Pulmonary artery endothelial cell (primary cell): ENCODE data around the gene HMBS. TPM values are rescaled to one million over a fixed set of nuclear protein-coding genes. Genes with fewer than 3 reads are reported as not detected.
"Not testable (repeated sequence)": the region's sequence is repeated elsewhere in the genome, so short reads cannot be mapped to it uniquely, and the experiment has no call there.

Experiments
- DNase-seq: peaks from one replicate; pipeline ENCODE4 v3.0.0-alpha.2; 2011; ENCODE audit warnings: low read depth, low spot score
- total RNA-seq: library from RNA; depleted of rRNA; stranded (reverse); fragments of >200 nt; gene quantifications from 2 replicates; pipeline ENCODE4 v1.2.3, GENCODE V29; 2014

The HMBS gene
- total RNA-seq, 1 donor from 2014 or later = 7.8 TPM

- no peak for DNase-seq
Measured at GRCh38 chr11:119118227-119118626, 33.5 kb downstream of the HMBS start.

- DNase-seq = no peak
Measured at GRCh38 chr11:119118946-119119345, 34.3 kb downstream of the HMBS start.

GRCh38 chr11:119120639-119121007 lies 35.9 kb downstream of the HMBS start:
- DNase-seq = no peak

DNA sequence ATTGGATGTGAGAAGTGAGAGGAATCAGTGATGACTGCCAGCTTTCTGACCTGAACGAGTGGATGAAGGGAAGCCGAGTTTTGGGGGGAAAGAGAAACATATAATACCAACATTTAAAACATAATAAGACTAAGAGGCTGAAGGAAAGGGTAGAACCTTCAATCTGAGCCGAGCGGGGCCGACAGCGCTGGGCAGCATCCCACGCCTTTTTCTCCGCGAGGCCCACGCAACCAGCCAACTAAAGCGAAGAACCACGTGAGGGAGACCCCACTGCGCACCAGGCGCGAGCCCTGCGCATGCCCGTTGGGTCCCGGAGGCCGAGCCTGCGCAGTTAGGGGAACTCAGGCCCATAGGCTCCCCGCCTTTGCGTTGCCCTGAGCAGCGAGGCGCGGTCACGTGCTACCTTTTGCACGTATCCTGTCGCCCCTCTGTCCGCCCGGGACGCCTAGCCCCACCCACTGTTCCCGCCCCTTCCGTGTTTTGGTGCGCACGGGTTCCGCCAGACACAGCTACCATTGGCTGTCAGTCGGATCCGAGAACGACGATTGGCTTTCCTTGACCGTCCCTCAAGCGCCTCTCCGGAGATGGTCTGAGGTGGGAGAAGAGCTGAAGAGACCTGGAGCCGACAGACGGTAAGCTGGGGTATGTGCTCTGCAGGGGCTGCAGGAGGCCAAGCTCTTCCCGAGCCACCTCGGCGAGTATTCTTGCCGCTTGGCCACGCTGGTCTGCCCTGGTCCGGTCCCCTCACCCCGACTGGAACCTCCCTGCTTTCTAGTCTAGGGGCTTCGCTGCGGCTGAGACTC lies 36.5 kb downstream of the HMBS start, which contains the start of gene HINFP:
TSS of gene HINFP (plus strand) at position 573 of the 803 bp plus-strand sequence. CDS start 5,365 bp downstream, outside the sequence.
- DNase-seq = peak; percentile 97

GRCh38 chr11:119121811-119122124 lies 37.1 kb downstream of the HMBS start:
- no peak for DNase-seq

DNA sequence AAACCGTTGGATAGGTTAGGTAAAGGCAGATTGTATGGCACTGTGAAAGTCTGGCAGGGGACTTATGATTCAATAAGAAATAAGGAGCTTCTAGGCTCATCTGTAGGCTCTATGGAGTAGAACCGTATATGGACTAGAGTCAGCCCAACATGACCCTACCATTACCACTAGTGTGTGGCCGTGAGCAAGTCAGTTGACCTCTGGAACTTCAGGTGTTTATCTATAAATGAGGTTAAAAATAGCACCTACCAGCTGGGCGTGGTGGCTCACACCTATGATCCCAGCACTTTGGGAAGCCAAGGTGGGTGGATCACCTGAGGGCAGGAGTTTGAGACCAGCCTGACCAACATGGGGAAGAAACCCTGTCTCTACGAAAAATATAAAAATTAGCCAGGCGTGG lies 41.1 kb downstream of the HMBS start:
- no peak for DNase-seq

GRCh38 chr11:119126675-119127268 lies 42.1 kb downstream of the HMBS start:
- no peak for DNase-seq

DNA sequence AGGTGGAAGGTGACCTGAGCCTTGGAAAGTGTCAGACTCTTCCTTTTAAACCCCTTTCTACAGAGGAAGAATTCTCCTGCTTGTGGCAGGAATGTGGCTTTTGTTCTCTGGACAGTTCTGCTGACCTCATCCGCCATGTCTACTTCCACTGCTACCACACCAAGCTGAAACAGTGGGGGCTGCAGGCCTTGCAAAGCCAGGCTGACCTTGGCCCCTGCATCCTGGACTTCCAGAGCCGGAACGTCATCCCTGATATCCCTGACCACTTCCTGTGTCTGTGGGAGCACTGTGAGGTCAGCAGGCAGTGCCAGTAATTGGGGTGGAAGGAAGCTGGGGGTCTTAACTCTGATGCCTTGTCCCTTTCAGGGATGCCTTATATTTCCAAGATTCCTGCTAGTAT lies 46.0 kb downstream of the HMBS start:
- no peak for DNase-seq

- DNase-seq = no peak
Measured at GRCh38 chr11:119134389-119134978, 49.8 kb downstream of the HMBS start.

DNA sequence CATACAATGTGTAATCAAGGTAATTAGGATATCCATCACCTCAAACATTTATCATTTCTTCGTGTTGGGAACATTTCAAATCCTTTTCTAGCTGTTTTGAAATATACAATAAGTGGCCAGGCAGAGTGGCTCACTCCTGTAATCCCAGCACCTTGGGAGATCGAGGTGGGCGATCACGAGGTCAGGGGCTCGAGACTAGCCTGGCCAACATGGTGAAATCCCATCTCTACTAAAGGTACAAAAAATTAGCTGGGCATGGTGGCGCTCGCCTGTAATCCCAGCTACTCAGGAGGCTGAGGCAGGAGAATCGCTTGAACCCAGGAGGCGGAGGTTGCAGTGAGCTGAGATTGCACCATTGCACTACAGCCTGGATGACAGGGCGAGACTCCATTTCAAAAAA lies 54.6 kb downstream of the HMBS start:
- DNase-seq = not testable (repeated sequence)

Other genes with a start within 250 kb of the HMBS start
- gene CXCR5, start 201.0 kb upstream of the HMBS start, total RNA-seq = not detected in 2 replicates
- gene BCL9L, start 159.0 kb upstream of the HMBS start, total RNA-seq = 8.3 and 9.1 TPM in 2 replicates
- gene UPK2, start 128.6 kb upstream of the HMBS start, total RNA-seq = not detected in 2 replicates
- gene FOXR1, start 113.1 kb upstream of the HMBS start, total RNA-seq = not detected in 2 replicates
- gene CENATAC, start 86.7 kb upstream of the HMBS start, total RNA-seq = 11.6 and 13.9 TPM in 2 replicates
- gene RPS25, start 66.5 kb upstream of the HMBS start, total RNA-seq = 629 and 746 TPM in 2 replicates
- 64.5 and 119 TPM in 2 replicates for gene TRAPPC4, start 66.1 kb upstream of the HMBS start, total RNA-seq
- gene SLC37A4, start 54.0 kb upstream of the HMBS start, total RNA-seq = 15.2 and 15.4 TPM in 2 replicates
- gene HYOU1, start 27.7 kb upstream of the HMBS start, total RNA-seq = 174 and 354 TPM in 2 replicates
- 21.5 and 27.4 TPM in 2 replicates for gene VPS11, start 17.1 kb upstream of the HMBS start, total RNA-seq
- gene DPAGT1, start 17.0 kb downstream of the HMBS start, total RNA-seq = 14.4 and 32.7 TPM in 2 replicates
- gene C2CD2L, start 22.5 kb downstream of the HMBS start, total RNA-seq = 2.0 and 4.5 TPM in 2 replicates
- 15.4 and 17.7 TPM in 2 replicates for gene HINFP, start 36.7 kb downstream of the HMBS start, total RNA-seq
- gene ABCG4, start 64.2 kb downstream of the HMBS start, total RNA-seq = 0.20 and 0.35 TPM in 2 replicates
- 10.9 and 15.5 TPM in 2 replicates for gene NLRX1, start 83.8 kb downstream of the HMBS start, total RNA-seq
- gene NHERF4, start 100.6 kb downstream of the HMBS start, total RNA-seq = 0.13 TPM in 1 of 2 replicates, not detected in the other
- 11.9 and 14.8 TPM in 2 replicates for gene CBL, start 121.5 kb downstream of the HMBS start, total RNA-seq
- gene MCAM, start 232.2 kb downstream of the HMBS start, total RNA-seq = 1,937 and 2,031 TPM in 2 replicates
- gene RNF26, start 249.6 kb downstream of the HMBS start, total RNA-seq = 4.4 and 6.0 TPM in 2 replicates